Measurements from ENCODE around the gene DPY30.

DPY30 gene

DNA sequence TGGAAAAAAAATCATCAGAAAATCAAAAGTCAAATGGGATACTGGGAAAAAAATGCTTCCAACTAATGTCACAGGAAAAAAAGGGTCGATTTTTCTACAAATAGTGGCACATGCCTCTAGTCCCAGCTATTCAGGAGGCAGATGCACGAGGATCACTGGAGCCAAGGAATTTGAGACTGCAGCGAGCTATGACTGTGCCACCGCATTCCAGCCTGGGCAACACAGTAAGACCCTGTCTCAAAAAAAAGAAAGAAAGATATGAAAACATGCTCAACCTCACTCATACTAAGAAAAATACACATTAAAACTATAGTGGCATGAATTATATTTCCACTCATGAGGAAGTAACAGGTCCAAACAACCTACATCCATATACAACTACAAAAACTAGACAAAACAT lies 46.7 kb downstream of the DPY30 start:
- DNase-seq (ENCODE audit: insufficient read length, low spot score) (no peak), FAIRE-seq (no peak)
- TF ChIP-seq, protein P1, sequence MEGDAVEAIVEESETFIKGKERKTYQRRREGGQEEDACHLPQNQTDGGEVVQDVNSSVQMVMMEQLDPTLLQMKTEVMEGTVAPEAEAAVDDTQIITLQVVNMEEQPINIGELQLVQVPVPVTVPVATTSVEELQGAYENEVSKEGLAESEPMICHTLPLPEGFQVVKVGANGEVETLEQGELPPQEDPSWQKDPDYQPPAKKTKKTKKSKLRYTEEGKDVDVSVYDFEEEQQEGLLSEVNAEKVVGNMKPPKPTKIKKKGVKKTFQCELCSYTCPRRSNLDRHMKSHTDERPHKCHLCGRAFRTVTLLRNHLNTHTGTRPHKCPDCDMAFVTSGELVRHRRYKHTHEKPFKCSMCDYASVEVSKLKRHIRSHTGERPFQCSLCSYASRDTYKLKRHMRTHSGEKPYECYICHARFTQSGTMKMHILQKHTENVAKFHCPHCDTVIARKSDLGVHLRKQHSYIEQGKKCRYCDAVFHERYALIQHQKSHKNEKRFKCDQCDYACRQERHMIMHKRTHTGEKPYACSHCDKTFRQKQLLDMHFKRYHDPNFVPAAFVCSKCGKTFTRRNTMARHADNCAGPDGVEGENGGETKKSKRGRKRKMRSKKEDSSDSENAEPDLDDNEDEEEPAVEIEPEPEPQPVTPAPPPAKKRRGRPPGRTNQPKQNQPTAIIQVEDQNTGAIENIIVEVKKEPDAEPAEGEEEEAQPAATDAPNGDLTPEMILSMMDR (IDR thresholded peaks at IDR 0.05; ENCODE audit: insufficient read depth, missing control alignments), result no peak

DNA sequence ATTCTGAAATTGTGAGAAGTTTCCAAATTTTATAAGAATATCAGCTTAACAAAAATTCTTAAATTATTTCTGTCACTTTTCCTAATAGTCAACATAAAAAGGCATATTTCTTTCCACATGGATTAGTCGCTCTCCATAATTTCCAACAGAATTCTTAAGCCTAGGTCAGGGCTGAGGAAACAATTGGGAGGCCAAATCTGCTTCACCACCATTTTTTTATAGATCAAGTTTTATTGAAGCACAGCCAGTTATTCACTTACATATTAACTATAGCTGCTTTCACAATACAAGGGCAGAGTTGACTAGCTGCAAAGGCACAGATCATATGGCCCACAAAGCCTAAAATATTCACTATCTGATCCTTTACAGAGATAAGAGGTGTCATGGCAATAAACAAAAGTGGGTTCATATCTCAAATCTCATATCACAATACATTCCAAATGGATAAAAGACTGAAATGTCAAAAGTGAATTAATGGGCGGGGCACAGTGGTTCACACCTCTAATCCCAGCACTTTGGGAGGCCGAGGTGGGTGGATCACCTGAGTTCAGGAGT lies 47.5 kb downstream of the DPY30 start:
- no peak for DNase-seq (ENCODE audit: insufficient read length, low spot score)
- TF ChIP-seq, protein P1 (IDR thresholded peaks at IDR 0.05; ENCODE audit: insufficient read depth, missing control alignments), result no peak
- FAIRE-seq, result no peak

DNA sequence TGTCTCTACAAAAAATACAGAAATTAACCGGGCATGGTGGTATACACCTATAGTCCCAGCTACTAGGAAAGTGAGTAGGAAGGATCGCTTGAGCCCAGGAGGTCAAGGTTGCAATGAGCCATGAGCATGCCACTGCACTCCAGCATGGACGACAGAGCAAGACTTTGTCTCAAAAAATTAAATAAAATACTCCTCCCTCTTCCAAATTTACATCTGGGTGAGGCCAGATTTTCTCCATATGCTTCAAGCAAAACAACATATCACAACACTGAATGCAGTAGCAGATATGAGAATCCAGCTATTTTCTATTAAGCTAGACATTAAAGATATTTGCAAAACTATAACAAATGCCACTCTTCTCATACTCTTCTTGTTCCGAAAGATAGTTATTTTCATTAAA lies 49.7 kb downstream of the DPY30 start:
- DNase-seq (ENCODE audit: insufficient read length, low spot score) (no peak), FAIRE-seq (no peak)

DNA sequence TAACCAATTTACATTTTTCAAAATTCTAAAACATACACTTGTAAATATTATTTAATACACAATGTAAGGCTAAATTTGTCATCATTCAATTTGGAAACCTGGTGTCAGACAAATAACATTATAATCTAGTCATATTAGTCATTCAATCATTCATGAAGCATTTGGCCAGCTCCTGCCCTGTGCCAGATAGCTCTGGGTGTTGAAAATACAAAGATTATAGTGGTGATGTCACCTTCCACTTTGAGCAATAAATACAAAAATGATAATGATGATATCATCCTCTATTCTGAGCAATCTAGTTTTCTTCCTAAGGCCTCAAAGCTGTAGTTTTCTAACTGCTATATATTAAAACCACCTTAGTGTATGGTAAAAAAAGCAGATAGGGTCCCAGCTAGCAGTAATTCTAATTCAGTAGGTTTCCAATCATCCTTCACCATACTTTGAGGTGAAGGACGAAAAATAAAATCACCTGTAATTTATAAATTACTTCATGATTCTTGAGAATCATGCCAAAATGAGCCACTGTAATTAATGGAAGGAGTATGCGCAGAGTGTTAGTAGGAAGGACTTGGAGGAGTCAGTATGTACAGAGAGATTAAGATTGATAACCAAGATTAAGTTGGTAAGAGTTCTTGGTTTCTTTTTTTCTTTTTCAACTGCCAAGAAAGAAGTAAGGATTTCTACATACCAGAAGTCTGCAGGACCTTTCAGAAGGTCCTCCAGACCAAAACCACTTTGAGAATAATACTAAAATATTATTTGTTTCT lies 52.0 kb downstream of the DPY30 start:
- TF ChIP-seq, protein P1 (IDR thresholded peaks at IDR 0.05; ENCODE audit: insufficient read depth, missing control alignments), result no peak
- DNase-seq (ENCODE audit: insufficient read length, low spot score), result no peak
- no peak for FAIRE-seq

More for the DNA sequence above, 49.7 kb downstream of the DPY30 start:
- TF ChIP-seq, protein P1 (IDR thresholded peaks at IDR 0.05; ENCODE audit: insufficient read depth, missing control alignments), result no peak

DNA sequence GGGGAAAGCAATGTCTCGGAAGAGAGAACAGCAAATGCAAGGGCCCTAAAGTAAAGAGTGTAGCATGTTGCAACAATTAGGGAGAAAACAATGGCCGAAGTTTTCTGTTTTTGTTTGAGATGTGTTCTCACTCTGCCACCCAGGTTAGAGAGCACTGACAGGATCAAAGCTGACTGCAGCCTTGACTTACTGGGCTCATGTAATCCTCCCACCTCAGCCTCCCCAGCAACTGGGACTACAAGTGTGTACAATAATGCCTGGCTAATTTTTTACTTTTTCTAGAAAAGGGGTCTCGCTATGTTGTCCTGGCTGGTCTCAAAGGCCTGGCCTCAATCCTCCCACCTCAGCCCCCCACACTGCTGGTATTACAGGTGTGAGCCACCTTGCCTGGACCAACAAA lies 52.7 kb downstream of the DPY30 start:
- FAIRE-seq (no peak), DNase-seq (ENCODE audit: insufficient read length, low spot score) (no peak)
- TF ChIP-seq, protein P1 (IDR thresholded peaks at IDR 0.05; ENCODE audit: insufficient read depth, missing control alignments), result no peak

DNA sequence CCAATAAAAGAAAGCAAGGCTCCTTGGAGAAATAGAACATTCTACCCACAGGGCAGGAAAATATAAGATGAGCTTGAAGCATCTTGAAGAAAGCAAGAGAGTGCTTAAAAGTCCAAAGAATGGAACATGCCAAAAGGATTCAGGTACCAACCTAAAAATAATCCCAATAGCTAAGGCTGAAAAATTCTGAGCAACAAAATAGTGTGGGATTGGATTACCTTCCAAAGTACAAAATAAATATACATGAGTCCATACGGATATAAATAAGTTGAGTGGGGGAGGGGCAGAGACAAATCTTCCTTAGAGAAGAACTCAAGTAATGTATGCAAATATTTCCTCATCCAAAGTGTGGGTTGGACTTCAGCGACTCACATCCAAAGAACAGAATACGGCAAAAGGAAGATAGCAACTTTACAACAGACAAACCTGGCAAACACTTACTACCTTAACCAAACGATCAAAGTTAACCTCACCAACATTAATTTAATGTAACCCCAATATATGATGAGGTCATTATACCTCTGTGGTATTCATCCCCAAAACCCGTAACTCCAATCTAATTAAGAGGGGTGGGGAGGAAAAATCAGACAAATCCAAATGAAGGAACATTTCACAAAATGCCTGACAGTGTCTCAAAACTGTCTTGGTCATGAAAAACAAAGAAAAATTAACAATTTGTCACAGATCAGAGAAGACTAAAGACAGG lies 55.7 kb downstream of the DPY30 start:
- FAIRE-seq, result no peak
- DNase-seq (ENCODE audit: insufficient read length, low spot score), result no peak
- TF ChIP-seq, protein P1 (IDR thresholded peaks at IDR 0.05; ENCODE audit: insufficient read depth, missing control alignments), result no peak
